GM06990 (cell line): ENCODE results near the gene ATG7.

Experiments
- DNase-seq: peaks from one replicate; pipeline ENCODE4 v3.0.0-alpha.2; 2011; ENCODE audit not compliant: insufficient read length; ENCODE audit errors: extremely low read depth
- H3K27me3 ChIP-seq: replicated peaks from 2 replicates; pipeline ENCODE4 v1.6.0; 2011; ENCODE audit warnings: low read length; ENCODE audit not compliant: control insufficient read depth, insufficient read depth
- H3K36me3 ChIP-seq: 2 replicates; pipeline ENCODE4 v1.5.1; 2011; ENCODE audit warnings: low read length; ENCODE audit not compliant: control insufficient read depth, insufficient read depth
- H3K4me3 ChIP-seq: replicated peaks from 2 replicates; pipeline ENCODE4 v1.5.1; 2011; ENCODE audit warnings: low read depth, mild to moderate bottlenecking, control low read depth, low read length
- TF ChIP-seq, protein P1 (sequence below): IDR thresholded peaks from 2 replicates; pipeline ENCODE4 v1.5.1; 2011; ENCODE audit warnings: low read length, control low read depth, mild to moderate bottlenecking, inconsistent platforms; ENCODE audit not compliant: insufficient read depth, poor library complexity, severe bottlenecking

The ATG7 gene

GRCh38 chr3:11415099-11415498 is 142.9 kb downstream of the ATG7 start:
- no peaks in the 10 kb centered on the region for H3K27me3 ChIP-seq
- TF ChIP-seq, protein P1, sequence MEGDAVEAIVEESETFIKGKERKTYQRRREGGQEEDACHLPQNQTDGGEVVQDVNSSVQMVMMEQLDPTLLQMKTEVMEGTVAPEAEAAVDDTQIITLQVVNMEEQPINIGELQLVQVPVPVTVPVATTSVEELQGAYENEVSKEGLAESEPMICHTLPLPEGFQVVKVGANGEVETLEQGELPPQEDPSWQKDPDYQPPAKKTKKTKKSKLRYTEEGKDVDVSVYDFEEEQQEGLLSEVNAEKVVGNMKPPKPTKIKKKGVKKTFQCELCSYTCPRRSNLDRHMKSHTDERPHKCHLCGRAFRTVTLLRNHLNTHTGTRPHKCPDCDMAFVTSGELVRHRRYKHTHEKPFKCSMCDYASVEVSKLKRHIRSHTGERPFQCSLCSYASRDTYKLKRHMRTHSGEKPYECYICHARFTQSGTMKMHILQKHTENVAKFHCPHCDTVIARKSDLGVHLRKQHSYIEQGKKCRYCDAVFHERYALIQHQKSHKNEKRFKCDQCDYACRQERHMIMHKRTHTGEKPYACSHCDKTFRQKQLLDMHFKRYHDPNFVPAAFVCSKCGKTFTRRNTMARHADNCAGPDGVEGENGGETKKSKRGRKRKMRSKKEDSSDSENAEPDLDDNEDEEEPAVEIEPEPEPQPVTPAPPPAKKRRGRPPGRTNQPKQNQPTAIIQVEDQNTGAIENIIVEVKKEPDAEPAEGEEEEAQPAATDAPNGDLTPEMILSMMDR: no peak
- DNase-seq: no peak
- H3K36me3 ChIP-seq: no peaks in the 10 kb centered on the region
- H3K4me3 ChIP-seq: no peak overlapping the region

DNA sequence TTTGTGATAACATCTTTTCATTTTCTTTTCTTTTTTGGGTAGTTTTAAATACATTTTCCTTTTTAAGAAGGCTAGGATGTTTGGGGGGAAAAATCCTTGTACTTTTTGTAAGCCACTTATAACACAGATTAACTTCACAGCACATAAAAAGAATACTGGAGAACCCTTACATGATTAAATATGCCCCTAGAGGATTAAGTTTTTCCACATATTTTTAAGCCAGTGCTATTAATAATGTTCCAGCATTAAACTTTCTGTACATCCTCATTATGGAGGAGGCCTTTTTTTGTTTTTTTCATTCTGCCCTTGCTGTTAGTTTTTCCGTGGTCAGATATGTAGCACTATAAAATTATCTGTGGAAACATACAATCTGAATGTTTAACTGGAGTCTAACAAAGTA is 147.9 kb downstream of the ATG7 start:
- DNase-seq: no peak
- H3K27me3 ChIP-seq: no peaks in the 10 kb centered on the region
- H3K36me3 ChIP-seq: no peaks in the 10 kb centered on the region
- TF ChIP-seq, protein P1: no peak
- no peak overlapping the region for H3K4me3 ChIP-seq

GRCh38 chr3:11422291-11422690 is 150.1 kb downstream of the ATG7 start:
- no peak for DNase-seq
- no peaks in the 10 kb centered on the region for H3K27me3 ChIP-seq
- H3K36me3 ChIP-seq: no peaks in the 10 kb centered on the region
- no peak overlapping the region for H3K4me3 ChIP-seq
- TF ChIP-seq, protein P1: no peak

DNA sequence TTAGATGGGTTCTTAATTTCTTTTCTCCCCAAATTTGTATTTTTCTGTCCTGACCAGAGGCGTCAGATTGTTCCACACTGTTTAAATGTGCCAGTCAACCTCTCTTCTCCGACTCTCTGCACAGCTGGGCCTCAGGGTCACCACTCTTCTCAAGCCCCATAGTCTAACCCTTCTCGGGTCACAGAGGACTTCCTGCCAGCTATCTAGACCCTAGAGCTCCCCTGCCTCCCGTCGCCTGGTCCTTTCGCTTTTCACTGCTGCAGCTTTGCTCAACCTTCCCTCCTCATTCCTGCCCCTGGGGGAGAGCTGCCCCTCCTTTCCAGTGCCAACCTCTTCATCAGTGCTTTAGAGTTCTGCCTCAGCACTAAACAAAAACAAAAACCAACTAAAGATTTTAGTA is 151.7 kb downstream of the ATG7 start:
- Histone ChIP-seq H3K27me3 (no peaks in the 10 kb centered on the region), H3K36me3 (no peaks in the 10 kb centered on the region), H3K4me3 (no peak overlapping the region)
- TF ChIP-seq, protein P1: no peak
- DNase-seq: no peak

GRCh38 chr3:11424277-11424676 is 152.1 kb downstream of the ATG7 start:
- TF ChIP-seq, protein P1: no peak
- Histone ChIP-seq H3K36me3 (no peaks in the 10 kb centered on the region), H3K4me3 (no peak overlapping the region), H3K27me3 (no peaks in the 10 kb centered on the region)
- DNase-seq: no peak

DNA sequence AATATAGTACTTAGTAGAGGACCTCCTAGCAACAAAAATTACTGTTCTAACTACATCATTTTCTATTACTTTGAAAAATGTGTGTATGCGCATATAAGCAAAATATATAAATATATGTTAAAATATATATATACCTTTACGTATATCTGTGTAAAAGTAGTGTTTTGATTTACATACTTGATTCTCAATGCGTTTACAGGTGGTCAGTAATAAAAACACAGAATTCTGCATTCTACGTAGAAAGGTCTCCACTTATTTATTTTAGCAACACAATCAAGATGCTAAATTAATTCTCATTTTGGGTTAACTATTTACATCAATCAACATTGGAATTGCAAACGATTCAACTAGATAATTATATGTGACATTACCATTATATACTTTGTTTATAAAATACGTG is 158.0 kb downstream of the ATG7 start:
- H3K27me3 ChIP-seq: no peaks in the 10 kb centered on the region
- DNase-seq: no peak
- H3K36me3 ChIP-seq: peaks cover 2% of the 10 kb centered on the region; the same call in 1 of the 2 replicates
- H3K4me3 ChIP-seq: no peak overlapping the region
- TF ChIP-seq, protein P1: no peak
